ENCODE results near the gene ZNRF1.

ZNRF1 gene

GRCh38 chr16:75113541-75114121 is 114.8 kb downstream of the ZNRF1 start:
- no peak for TF ChIP-seq POU6F1 (CRISPR knock-in tag; IDR thresholded peaks at IDR 0.05; ENCODE audit: borderline replicate concordance, low read depth)
- no peak for ATAC-seq

- TF ChIP-seq CSRNP3 (CRISPR knock-in tag; IDR thresholded peaks at IDR 0.05) (no peak), BACH2 (CRISPR knock-in tag; IDR thresholded peaks at IDR 0.05; ENCODE audit: borderline replicate concordance) (no peak), ZFP30 (CRISPR knock-in tag; IDR thresholded peaks at IDR 0.05) (no peak), ESRRG (CRISPR knock-in tag; IDR thresholded peaks at IDR 0.05) (no peak), SNAI2 (CRISPR knock-in tag; IDR thresholded peaks at IDR 0.05) (no peak), ZNF70 (CRISPR knock-in tag; IDR thresholded peaks at IDR 0.05) (no peak)
- ATAC-seq, result no peak
These were observed 115.5 kb downstream of the ZNRF1 start for GRCh38 chr16:75114179-75114945.

GRCh38 chr16:75114946-75115825 is 116.4 kb downstream of the ZNRF1 start:
- no peak for ATAC-seq
- TF ChIP-seq ZNF70 (CRISPR knock-in tag; IDR thresholded peaks at IDR 0.05) (no peak), ZC3H10 (CRISPR knock-in tag; IDR thresholded peaks at IDR 0.05) (no peak), POU6F1 (CRISPR knock-in tag; IDR thresholded peaks at IDR 0.05; ENCODE audit: borderline replicate concordance, low read depth) (no peak), TSHZ2 (CRISPR knock-in tag; IDR thresholded peaks at IDR 0.05) (no peak), ZNF8 (CRISPR knock-in tag; IDR thresholded peaks at IDR 0.05) (no peak)

GRCh38 chr16:75116081-75116910 is 117.5 kb downstream of the ZNRF1 start, which contains the start of gene LDHD:
Gene LDHD (minus strand): TSS chr16:75116780. CDS start chr16:75116720, 60 bp downstream.
- ATAC-seq, result peak; percentile 89
- TF ChIP-seq ZNF70 (CRISPR knock-in tag; IDR thresholded peaks at IDR 0.05) (no peak), PPARA (CRISPR knock-in tag; IDR thresholded peaks at IDR 0.05; ENCODE audit: borderline replicate concordance) (no peak), ZNF565 (CRISPR knock-in tag; conservative IDR thresholded peaks at IDR 0.05; ENCODE audit: low read depth) (no peak), SNAI2 (CRISPR knock-in tag; IDR thresholded peaks at IDR 0.05) (no peak), ZFP30 (CRISPR knock-in tag; IDR thresholded peaks at IDR 0.05) (no peak), TOX (CRISPR knock-in tag; IDR thresholded peaks at IDR 0.05; ENCODE audit: borderline replicate concordance) (no peak), PATZ1 (CRISPR knock-in tag; IDR thresholded peaks at IDR 0.05; ENCODE audit: borderline replicate concordance) (no peak), ESRRG (CRISPR knock-in tag; IDR thresholded peaks at IDR 0.05) (no peak), BACH2 (CRISPR knock-in tag; IDR thresholded peaks at IDR 0.05; ENCODE audit: borderline replicate concordance) (no peak), TCF4 (CRISPR knock-in tag; IDR thresholded peaks at IDR 0.05; ENCODE audit: borderline replicate concordance) (no peak), CSDC2 (CRISPR knock-in tag; IDR thresholded peaks at IDR 0.05) (no peak), TSHZ2 (CRISPR knock-in tag; IDR thresholded peaks at IDR 0.05) (no peak), ZFP3 (CRISPR knock-in tag; IDR thresholded peaks at IDR 0.05) (no peak), ISL1 (CRISPR knock-in tag; IDR thresholded peaks at IDR 0.05) (no peak)

All from SK-N-SH treated with all-trans-retinoic acid at 6 μM for 48 hours (cell line).